Superior temporal gyrus (tissue), 1 donor: ENCODE data around the gene FETUB.

Source experiments
- DNase-seq: peaks from one replicate; pipeline ENCODE4 v3.0.0-alpha.2; 2016; ENCODE audit errors: extremely low spot score

FETUB gene, protein sequence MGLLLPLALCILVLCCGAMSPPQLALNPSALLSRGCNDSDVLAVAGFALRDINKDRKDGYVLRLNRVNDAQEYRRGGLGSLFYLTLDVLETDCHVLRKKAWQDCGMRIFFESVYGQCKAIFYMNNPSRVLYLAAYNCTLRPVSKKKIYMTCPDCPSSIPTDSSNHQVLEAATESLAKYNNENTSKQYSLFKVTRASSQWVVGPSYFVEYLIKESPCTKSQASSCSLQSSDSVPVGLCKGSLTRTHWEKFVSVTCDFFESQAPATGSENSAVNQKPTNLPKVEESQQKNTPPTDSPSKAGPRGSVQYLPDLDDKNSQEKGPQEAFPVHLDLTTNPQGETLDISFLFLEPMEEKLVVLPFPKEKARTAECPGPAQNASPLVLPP

DNA sequence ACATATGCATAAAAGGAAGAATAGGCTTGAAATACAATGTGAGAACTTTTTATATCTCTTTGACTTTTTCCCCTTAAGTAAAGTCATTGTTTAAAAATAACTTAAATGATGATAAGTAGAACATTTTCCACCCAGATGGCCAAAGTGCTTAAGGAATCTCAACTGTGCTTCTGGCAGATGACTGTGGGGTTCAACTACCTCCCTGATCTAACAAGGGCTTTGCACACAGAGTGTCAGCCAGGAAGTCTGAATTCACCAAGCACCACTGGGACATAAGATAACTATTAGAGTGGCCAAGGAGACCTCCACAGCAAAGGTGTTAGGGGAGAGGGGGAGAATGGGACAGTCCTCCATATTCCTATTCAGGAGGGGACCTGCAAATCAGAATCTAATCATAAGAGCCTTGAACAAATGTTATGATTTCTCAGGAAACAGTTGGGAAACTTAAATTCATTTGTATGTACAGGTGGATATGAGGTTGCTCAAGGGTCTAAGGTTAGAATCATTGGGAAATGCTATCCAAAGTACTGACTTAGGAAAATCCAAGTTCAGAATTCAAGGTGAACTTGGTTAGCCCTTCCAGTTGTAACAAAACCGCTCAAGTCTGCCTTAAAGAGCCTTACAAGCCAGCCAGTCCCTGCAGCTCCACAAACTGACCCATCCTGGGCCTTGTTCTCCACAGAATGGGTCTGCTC lies at the start of gene FETUB:
TSS of gene FETUB (plus strand) at position 622 of the 695 bp plus-strand sequence. CDS start at position 684, 62 bp downstream.
- DNase-seq: no peak

DNA sequence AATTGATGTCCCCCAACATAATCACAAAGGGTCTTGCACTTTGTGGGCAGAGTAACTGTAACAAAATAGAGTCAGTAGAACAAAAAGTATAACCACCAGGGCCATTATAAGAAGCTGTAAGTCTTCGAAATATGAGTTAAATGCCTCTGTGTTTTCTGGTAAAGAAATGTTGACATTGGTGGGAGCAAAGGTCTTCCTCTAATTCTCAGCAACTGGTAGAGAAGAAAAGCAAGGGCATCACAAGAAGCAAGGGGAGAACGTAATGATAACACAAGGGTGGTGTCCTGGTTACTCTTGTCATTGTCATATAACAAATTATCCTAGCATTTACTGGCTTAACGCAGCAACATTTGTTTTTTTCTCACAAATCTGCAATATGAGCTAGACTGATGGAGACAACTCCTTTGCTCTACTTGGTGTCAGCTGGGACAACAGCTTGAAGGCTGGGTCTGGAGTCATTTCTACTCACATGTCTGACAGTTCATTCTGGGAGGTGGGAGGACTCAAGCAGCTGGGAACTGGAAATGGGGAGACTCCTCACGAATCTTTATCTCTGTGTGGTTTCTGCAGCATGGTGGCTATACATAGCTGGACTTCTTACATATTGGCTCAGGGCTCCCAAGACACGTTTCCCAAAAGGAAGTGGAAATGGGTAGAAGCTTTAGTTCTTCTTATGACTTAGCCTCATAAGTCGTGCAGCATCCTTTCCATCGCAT lies 49.5 kb upstream of the FETUB start:
- DNase-seq: no peak

DNA sequence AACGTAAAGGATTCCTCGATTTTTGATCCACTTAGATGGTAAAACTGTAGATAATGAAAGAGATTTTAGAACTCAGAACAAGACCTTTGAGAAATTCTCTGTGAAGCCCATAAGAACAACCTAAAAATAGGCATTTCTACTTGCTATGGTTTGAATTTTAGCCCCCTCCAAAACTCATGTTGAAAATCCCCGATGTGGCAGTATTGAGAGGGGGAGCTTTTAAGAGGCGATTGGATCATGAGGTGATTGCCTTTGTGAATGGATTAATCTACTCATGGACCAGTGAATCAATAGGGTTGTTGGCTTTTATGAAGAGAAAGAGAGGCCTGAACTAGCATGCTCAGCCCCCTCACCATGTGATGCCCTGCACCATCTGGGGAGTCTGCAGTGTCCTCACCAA lies 47.5 kb upstream of the FETUB start:
- no peak for DNase-seq

DNA sequence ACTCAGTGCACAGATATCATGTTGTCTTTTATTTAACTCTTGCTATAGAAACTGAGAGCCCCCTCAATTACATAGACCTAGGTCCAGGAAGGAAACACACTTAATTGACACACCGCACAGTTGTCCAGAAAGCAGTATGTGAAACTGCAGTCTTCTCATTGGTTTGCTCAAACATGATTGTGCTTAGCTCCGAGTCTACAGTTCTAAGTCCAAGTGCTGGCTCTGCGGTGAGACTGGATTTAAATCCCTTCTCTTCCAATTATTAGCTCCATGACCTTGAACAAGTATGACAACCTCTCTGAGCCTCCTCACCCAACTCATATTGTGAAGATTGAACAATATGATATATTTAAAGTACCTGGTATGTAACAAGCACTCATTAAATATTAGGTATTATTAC lies 46.3 kb upstream of the FETUB start:
- DNase-seq: no peak

DNA sequence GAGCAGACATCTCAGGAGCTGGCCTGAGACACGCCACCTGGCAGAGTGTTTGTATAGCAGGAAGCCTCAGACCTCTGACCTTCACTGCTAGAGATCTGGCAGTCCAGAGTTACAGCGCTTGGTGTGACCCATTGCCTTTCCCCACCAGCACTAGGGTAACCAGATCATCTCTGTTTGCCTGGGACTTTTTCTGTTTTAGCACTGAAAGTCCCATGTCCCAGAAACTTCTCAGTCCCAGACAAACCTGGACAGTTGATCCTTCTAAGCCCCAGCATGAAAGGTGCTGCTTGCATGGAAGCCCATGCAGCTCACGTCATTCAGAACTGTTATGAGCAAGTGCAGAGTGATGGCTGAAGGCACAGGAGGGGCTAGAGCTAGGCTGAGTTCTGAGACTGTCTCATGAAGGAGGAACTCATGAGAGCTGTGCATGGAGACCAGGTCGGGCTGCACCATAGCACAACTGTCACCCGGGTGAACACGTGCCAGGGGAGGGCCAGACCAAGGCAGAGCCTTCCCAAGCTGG lies 45.5 kb upstream of the FETUB start:
- DNase-seq: no peak

DNA sequence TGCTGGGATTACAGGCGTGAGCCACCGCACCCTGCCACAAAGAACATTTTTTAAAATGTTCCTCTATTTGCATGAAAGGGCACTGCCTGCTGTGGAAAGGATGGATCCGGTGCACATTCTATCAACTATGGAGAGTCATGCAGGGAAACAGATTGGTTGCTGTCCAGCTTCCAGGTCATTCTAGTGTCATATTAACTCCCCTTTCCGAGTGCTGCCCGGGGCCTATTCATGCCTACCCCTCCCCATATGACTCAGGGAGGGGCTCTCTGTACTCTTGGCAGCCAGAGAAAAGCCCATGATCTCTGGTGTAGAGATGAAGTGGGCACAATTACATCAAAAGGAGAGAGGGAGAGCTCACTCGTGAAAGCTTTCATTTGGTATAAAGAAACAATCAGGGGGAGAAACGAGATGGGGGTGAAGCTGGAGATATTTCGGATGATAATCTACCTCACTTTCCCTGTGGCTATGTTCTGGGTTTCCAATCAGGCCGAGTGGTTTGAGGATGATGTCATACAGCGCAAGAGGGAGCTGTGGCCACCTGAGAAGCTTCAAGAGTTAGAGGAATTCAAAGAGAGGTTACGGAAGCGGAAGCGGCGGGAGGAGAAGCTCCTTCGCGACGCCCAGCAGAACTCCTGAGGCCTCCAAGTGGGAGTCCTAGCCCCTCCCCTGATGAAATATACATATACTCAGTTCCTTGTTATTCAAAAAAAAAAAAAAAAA lies 43.5 kb upstream of the FETUB start:
- no peak for DNase-seq

DNA sequence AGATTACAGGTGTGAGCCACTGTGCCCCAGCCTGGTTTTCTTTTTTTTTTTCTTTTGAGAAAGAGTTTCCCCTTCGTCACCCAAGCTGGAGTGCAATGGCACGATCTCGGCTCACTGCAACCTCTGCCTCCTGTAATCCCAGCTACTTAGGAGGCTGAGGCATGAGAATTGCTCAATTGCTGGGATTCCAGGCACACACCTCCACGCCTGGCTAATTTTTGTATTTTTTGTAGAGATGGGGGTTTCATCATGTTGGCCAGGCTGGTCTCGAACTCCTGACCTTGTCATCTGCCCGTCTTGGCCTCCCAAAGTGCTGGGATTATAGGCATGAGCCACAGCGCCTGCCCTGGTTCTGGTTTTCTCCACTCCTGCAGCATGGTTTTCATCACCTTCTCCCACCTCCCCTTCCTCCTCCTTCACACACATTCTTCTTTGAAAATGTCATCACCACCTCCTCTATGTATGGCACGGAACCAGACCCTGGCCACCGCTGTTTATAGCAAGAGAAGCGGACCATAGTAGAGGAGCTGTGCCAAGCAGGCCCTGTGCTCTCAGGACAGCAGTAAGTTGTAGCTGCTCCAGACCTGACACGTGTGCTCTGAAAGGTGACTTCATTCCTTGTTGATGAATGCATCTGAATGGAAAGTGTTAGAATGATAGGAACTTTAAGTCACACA lies 42.0 kb upstream of the FETUB start:
- DNase-seq: no peak

DNA sequence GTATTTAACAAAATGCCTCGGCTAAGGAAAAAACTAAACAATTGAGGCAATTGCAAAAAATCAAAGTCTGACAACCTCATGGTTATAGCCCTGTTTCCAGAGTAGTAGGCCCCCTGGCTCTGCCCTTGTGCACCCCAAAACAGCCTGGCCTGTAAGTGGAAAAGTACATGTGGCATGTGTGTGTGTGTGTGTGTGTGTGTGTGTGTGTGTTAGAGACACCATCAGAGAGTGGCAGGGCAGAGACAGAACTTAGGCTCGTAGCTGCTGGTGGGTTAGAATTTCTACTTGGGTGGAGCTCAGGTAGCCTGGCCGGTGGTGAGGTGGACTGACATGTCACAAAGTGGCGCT lies 41.4 kb upstream of the FETUB start:
- DNase-seq: no peak

DNA sequence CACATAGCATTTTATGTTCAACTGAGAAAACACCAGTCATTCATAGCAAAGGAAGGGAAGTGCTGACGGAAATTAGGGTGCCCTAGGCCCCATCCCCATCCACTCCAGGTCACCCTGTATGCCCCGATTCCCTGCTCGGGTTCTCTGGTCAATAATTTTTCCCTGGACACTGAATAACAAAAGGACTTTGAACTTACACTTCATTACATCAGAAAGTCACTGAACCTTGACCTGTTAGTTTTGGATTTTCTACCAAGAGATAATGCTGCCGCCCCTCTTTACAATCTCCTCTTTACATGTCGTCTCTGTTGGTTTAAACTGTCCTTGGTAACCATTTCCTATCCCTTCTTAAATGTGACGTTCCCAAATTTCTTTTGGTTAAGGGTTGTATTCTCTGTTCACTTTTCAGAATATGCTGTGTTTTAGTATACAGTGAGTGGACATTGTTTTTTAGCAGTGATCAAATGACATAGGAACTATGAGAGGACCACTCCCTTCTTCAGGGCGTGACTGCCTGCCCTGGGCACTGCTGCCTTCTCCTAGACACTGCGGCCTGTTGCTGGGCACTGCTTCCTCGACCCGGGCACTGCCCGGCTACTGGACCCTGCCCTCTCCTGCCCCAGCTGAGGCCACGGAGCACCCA lies 40.9 kb upstream of the FETUB start:
- DNase-seq: no peak

DNA sequence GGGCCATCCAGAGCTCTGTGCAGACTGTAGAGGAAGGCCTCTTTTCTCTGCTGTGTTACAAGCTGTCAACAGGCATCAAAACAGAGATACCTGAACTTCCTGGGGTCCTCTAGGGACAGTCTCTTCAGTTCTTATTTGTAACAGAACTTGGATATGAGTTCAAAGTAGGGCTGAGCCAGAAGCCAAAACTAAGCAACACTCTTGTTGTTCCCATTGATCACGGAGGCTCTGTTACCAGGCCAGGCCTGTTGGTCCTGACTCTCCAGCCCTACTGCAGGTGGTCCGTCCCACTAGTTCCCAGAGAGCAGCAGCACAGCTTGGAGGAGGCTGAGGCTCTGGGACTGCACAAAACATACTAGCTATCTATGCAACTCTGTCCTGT lies 40.4 kb upstream of the FETUB start:
- DNase-seq: no peak

DNA sequence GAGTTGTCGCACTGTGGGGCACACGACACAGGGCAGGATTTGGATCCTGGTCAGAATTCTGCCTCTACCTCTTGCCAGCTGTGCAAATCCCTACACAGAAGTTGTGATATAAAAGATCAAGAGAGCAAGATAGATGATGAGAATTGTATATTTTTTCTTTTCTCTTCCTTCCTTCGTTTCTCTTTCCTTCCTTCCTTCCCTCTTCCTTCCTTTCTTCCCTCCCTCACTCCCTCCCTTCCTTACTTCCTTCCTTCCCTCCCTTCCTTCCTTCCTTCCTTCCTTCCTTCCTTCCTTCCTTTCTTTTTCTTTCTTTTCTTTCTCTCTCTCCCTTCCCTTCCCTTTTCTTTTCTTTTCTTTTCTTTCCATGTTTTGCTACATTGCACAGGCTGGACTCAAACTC lies 39.3 kb upstream of the FETUB start:
- DNase-seq: no peak

DNA sequence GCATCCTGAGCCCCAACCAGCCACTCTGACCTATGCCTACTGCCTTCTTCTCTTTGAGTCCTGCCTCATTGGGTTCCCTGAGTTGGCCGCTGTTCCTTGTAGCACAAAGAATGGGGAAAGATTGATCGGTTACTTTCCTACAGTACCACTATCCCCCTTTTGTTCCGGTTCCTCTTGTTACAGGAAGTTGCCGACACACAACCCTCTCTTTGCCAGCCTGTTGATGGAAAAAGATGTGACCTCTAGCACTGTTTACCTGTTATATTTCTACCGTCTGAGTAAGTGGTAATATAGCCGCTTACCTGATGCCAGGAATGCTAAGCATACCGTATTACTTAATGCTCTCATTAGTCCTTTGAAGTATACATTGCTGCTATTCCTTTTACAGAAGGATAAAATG lies 37.0 kb upstream of the FETUB start:
- no peak for DNase-seq

DNA sequence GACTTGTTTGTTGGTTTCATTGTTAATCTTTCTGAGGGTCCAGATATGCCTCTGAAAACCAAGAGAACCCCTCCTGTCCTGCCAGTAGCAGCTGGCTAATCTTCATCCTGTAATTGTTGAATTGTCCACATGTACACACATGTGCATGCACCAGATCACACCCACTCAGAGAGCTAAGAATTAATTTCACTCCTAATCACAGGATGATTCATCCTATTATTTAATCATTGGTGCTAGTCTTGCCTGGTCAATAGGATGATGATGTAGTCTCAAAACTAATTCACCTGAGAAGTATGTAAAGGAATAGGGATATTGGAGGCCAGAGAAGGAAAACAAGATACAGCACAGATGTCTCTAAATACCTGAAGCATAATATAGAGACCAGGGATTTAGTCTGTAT lies 35.1 kb upstream of the FETUB start:
- no peak for DNase-seq

DNA sequence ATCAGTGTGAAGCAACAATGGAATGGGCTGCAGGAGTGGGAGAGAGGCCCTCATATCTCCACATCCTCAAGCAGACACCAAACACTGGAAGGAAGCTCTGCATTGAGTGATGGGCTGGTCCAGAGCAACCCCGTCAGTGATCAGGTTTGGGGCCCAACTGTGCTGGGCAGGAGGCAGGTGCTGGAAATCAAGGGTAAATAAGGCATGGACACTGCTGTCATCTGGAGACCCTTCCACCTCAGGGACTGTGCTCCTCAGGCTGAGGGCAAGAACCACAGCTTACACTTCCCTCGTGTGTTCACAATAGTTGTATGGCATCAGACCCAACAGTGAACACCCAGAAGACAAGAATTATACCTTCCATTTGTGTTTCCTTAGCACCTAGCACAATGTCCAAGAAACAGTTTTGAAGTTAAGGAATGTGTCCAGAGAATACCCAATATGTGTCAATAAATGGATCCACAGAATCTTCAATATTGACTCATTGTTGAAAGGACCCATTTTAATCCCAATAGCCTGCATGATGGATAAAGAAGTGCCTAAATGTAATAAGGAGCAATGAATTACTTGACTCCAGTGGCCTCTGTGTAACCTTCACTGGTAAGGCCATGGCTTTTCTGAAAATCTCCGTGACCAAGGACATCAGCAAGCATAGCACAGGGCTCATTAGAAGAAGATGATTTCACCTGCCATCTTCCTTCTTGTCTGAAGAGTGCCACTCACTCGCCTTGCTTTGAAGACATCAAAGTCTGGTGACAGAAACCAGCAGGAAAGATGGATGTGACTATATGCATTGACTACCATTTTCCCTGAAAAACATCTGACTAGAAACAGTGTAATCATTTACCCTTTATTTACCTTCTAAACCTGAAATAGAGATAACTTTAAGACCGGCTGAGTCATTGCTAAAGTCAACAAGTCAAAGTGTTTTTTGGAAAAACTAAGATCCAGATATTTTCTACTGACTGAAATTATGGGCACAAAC lies 34.3 kb upstream of the FETUB start:
- no peak for DNase-seq

DNA sequence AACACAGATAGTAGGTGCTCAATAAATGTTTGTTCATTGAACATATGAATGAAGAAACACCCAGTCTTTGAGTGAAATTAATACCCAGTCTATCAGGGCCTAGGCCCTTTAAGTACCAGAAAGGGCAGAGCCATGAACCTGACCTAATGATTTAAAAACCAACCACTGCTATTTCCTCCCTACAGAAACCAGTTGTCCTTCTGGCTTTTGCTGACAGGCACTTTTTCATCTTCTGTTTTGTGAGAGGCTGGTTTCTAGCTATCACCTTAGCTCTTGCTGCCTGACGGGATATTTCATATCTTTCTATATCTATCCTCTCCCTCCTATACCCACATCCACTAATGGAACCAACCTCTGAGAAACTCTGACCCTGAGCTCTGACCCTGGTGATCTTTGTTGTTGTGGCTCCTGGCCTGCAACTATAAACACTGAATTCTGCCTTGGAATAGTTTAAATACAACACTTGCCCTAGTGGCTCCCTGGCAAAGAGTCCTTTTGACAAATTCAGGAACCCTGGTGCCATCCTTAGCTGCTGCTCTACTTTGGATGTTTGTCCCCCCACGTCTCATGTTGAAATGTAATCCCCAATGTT lies 31.5 kb upstream of the FETUB start:
- no peak for DNase-seq

DNA sequence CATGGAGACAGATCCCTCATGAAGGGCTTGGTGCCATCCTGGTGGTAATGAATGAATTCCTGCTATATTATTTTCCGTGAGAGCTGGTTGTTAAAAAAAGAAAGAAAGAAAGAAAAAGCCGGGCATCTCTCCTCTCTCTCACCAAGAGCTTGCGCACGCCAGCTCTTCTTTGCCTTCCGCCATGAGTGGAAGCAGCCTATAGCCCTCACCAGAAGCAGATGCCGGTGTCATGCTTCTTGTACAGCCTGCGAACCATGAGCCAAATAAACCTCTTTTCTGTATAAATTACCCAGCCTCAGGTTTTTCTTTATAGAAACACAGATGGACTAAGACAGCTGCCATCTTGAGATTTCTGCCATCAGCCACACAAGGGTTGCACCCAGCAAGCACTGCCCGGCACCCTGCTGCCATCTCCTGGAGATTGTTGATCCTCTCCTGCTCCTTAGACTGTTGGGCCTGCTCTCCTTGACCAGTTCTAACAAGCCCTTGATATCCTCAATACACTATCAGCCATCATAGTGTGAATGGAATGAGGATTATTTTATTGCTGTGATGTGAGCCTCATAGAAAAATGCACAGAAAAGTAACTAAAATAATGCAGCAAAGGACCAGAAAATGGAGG lies 30.8 kb upstream of the FETUB start:
- no peak for DNase-seq

DNA sequence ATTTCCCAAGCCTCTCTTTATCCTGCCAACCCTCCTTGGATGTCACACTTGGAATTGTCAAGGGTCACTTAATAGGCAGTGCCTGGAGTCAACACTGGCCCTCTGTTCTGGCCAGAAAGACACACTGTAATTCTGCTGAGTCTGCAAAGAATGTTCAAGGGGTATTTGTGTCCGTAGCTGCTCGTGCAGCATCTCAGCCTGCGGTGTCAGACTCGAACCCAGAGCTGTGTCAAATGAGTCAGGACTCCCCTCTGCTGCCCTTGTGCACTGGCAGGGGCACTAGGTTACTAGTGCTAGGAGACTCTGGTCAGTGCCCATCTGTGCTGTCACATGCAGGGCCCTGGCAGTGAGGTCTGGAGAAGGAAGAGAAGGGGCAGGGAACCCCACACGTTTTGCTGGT lies 28.1 kb upstream of the FETUB start:
- DNase-seq: no peak

DNA sequence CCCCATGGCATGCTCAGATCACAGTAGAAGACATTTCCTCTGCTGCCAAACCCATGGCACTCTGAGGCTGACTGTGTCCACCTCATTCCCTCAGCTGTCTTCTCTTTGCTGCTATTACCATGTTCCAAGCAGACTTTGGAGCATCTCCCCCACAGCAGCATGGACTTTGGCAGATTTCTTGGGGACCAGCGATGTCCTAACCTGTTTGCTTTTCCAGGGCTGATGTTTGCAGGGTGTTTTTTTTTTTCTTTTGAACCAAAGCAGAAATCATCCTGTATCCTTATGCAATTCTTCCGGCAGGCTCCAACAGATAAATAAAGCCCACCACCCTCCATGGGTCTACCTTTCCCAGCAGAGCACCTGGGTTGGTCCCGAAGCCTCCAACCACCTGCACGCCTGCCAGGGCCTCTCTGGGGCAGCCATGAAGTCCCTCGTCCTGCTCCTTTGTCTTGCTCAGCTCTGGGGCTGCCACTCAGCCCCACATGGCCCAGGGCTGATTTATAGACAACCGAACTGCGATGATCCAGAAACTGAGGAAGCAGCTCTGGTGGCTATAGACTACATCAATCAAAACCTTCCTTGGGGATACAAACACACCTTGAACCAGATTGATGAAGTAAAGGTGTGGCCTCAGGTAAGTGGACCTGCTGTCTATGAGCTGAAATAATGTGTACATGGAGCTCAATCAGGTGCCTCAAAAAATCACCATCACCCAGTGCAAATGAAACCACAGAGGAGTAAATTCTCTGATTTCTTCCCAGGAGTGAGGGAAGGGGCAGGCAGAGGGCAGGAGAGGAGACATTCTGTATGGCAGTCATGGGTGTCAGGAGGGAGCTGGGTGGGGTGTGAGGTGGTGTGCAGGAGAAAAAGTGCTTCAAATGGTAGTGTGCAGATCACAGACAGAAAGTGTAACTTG lies 27.2 kb upstream of the FETUB start, which contains the start of gene AHSG:
TSS of gene AHSG (plus strand) at position 340 of the 916 bp plus-strand sequence. CDS start at position 422, 82 bp downstream.
- DNase-seq: no peak
